Esophagus squamous epithelium (tissue), 4 donors: Measurements from ENCODE around the gene GPRIN2.
"Not testable (repeated sequence)": the region's sequence is repeated elsewhere in the genome, so short reads cannot be mapped to it uniquely, and the experiment has no call there.

ENCODE experiments used
- CTCF ChIP-seq, 6 experiments: fragments of 450-650 bp in 4 of 6; fragments of 200-600 bp in 2 of 6; sonication (generic) in 2 of 6; IDR thresholded peaks; one replicate each; pipeline ENCODE4 v1.5.1; 2016 to 2019; ENCODE audit warnings: antibody characterized with exemption in 6 of 6, mild to moderate bottlenecking in 4 of 6, moderate library complexity in 4 of 6
- POLR2A ChIP-seq, 4 donors: fragments of 450-650 bp; IDR thresholded peaks; one replicate each; pipeline ENCODE4 v1.6.1; 2017; ENCODE audit warnings: antibody characterized with exemption in 4 of 4, mild to moderate bottlenecking in 4 of 4, moderate library complexity in 3 of 4

GRCh38 chr10:46594453-46595063 lies 38.1 kb upstream of the GPRIN2 start:
- TF ChIP-seq CTCF, POLR2A (IDR thresholded peaks at IDR 0.05): not testable (repeated sequence)
